GM23338 (cell line): ENCODE data around the gene NRP2. TPM values are rescaled to one million over a fixed set of nuclear protein-coding genes. Genes with fewer than 3 reads are reported as not detected.

ENCODE experiments used
- ATAC-seq: fragments of 200-7000 bp; cut with Tn5 transposase; 3 replicates; pipeline ENCODE4 v1.9.1; 2020
- DNase-seq: peaks from one replicate; pipeline ENCODE4 v3.0.0-alpha.2; 2015; ENCODE audit warnings: low spot score
- H2AFZ ChIP-seq: fragments of 200-600 bp; sonication (generic); 2 replicates; pipeline ENCODE4 v1.8.0; 2016; ENCODE audit warnings: antibody characterized with exemption, mild to moderate bottlenecking, moderate library complexity
- H3F3A ChIP-seq: fragments of 200-600 bp; sonication (generic); replicated peaks from 2 replicates; pipeline ENCODE4 v1.8.0; 2017; ENCODE audit warnings: antibody characterized with exemption, mixed run types, low read depth
- H3K27ac ChIP-seq: fragments of 200-600 bp; sonication (generic); 2 replicates; pipeline ENCODE4 v1.6.1; 2016; ENCODE audit warnings: low read depth
- H3K27me3 ChIP-seq: fragments of 200-600 bp; sonication (generic); 2 replicates; pipeline ENCODE4 v1.8.0; 2016; ENCODE audit warnings: mild to moderate bottlenecking, mixed run types, moderate library complexity; ENCODE audit not compliant: insufficient read depth
- H3K36me3 ChIP-seq: fragments of 200-600 bp; sonication (generic); 2 replicates; pipeline ENCODE4 v1.8.0; 2016; ENCODE audit warnings: mild to moderate bottlenecking; ENCODE audit not compliant: insufficient read depth
- H3K4me1 ChIP-seq: fragments of 200-600 bp; sonication (generic); 2 replicates; pipeline ENCODE4 v1.8.0; 2016; ENCODE audit warnings: mild to moderate bottlenecking, moderate library complexity; ENCODE audit not compliant: insufficient read depth
- H3K4me2 ChIP-seq: fragments of 200-600 bp; sonication (generic); 2 replicates; pipeline ENCODE4 v1.7.1; 2017; ENCODE audit warnings: mixed run types
- H3K4me3 ChIP-seq: fragments of 200-600 bp; sonication (generic); 2 replicates; pipeline ENCODE4 v1.6.1; 2016; ENCODE audit warnings: mixed run types
- H3K79me2 ChIP-seq: fragments of 200-600 bp; sonication (generic); replicated peaks from 2 replicates; pipeline ENCODE4 v1.8.0; 2017; ENCODE audit warnings: mild to moderate bottlenecking; ENCODE audit not compliant: insufficient read depth
- H3K9me2 ChIP-seq: fragments of 200-600 bp; sonication (generic); 2 replicates; pipeline ENCODE4 v1.8.0; 2017; ENCODE audit not compliant: insufficient read depth
- H4K20me1 ChIP-seq: fragments of 200-600 bp; sonication (generic); replicated peaks from 2 replicates; pipeline ENCODE4 v1.8.0; 2017; ENCODE audit warnings: mild to moderate bottlenecking; ENCODE audit not compliant: insufficient read depth
- H3K27ac Mint-ChIP-seq: 2 replicates; pipeline ENCODE4 v1.8.0; 2020; ENCODE audit warnings: inconsistent platforms, mild to moderate bottlenecking, moderate library complexity, mixed read lengths
- H3K27me3 Mint-ChIP-seq: 3 replicates; pipeline ENCODE4 v1.8.0; 2022; ENCODE audit warnings: low read depth, mild to moderate bottlenecking, moderate library complexity, mixed read lengths, inconsistent platforms; ENCODE audit not compliant: insufficient read depth, poor library complexity
- H3K36me3 Mint-ChIP-seq: 3 replicates; pipeline ENCODE4 v1.8.0; 2021; ENCODE audit warnings: low read depth, mild to moderate bottlenecking, inconsistent platforms, moderate library complexity, mixed read lengths
- H3K4me1 Mint-ChIP-seq: 3 replicates; pipeline ENCODE4 v1.8.0; 2020; ENCODE audit warnings: mild to moderate bottlenecking, inconsistent platforms, mixed read lengths
- H3K4me3 Mint-ChIP-seq: 3 replicates; pipeline ENCODE4 v1.8.0; 2021; ENCODE audit warnings: moderate library complexity, mild to moderate bottlenecking, inconsistent platforms, mixed read lengths
- H3K9me3 Mint-ChIP-seq: 3 replicates; pipeline ENCODE4 v1.8.0; 2020; ENCODE audit warnings: moderate library complexity, mild to moderate bottlenecking, inconsistent platforms, mixed read lengths
- CREB1 ChIP-seq: fragments of 250-450 bp; sonication (Bioruptor Pico); IDR thresholded peaks from 2 replicates; pipeline ENCODE4 v1.5.0; 2020; ENCODE audit warnings: low read depth, mild to moderate bottlenecking, moderate library complexity
- CTCF ChIP-seq, 2 experiments: fragments of 200-600 bp in 1 of 2; sonication (generic) in 1 of 2; conservative IDR thresholded peaks; 2 replicates each; pipeline versions ENCODE4 v1.5.1 to v1.6.1; 2016 to 2017; ENCODE audit warnings: antibody characterized with exemption in 2 of 2, low read depth in 2 of 2, mild to moderate bottlenecking in 2 of 2, moderate library complexity in 1 of 2
- ETS1 ChIP-seq: IDR thresholded peaks from 2 replicates; pipeline ENCODE4 v1.6.1; 2016; ENCODE audit warnings: antibody characterized with exemption
- NANOG ChIP-seq: IDR thresholded peaks from 2 replicates; pipeline ENCODE4 v1.6.1; 2016; ENCODE audit warnings: antibody characterized with exemption, borderline replicate concordance
- POLR2AphosphoS5 ChIP-seq: IDR thresholded peaks from 2 replicates; pipeline ENCODE4 v1.6.1; 2016; ENCODE audit warnings: antibody characterized with exemption, low read depth
- REST ChIP-seq: IDR thresholded peaks from one replicate; pipeline ENCODE4 v1.6.1; 2018; ENCODE audit warnings: antibody characterized with exemption; ENCODE audit not compliant: unreplicated experiment
- STAT1 ChIP-seq: IDR thresholded peaks from one replicate; pipeline ENCODE4 v1.6.1; 2016; ENCODE audit warnings: antibody characterized with exemption; ENCODE audit not compliant: unreplicated experiment
- ZNF114 ChIP-seq: fragments of 250-450 bp; sonication (Bioruptor Pico); IDR thresholded peaks from 2 replicates; pipeline ENCODE4 v1.5.0; 2020; ENCODE audit warnings: mild to moderate bottlenecking, moderate library complexity
- ZNF331 ChIP-seq: fragments of 250-450 bp; sonication (Bioruptor Pico); IDR thresholded peaks from 2 replicates; pipeline ENCODE4 v1.5.0; 2020; ENCODE audit warnings: low read depth, mild to moderate bottlenecking, moderate library complexity
- ZNF462 ChIP-seq: fragments of 250-450 bp; sonication (Bioruptor Pico); IDR thresholded peaks from 2 replicates; pipeline ENCODE4 v1.5.0; 2020; ENCODE audit warnings: mild to moderate bottlenecking, moderate library complexity
- polyA plus RNA-seq: library from polyadenylated mRNA; unstranded; fragments of >200 nt; fragmentation: Nextera tagmentation; extraction: Ambion mirVana; gene quantifications from 2 replicates; pipeline ENCODE4 v1.2.1, GENCODE V29; 2016
- total RNA-seq: library from RNA; depleted of rRNA; stranded (reverse); fragments of >200 nt; shearing (Covaris generic); gene quantifications from 2 replicates; pipeline ENCODE4 v1.2.3, GENCODE V29; 2014

The NRP2 gene
- total and polyA plus RNA-seq, 2 experiments from 2014 or later, result 18.4 to 22.0 TPM

- TF ChIP-seq REST, result no peak
- no peak for TF ChIP-seq NANOG
- no peak for TF ChIP-seq CREB1
- no peak for TF ChIP-seq CTCF (conservative IDR thresholded peaks at IDR 0.05; ENCODE audit: low read depth in 2 of 2)
- no peak for TF ChIP-seq STAT1
- TF ChIP-seq ZNF114 (CRISPR knock-in tag), result no peak
- TF ChIP-seq ZNF331 (CRISPR knock-in tag), result no peak
- no peak for TF ChIP-seq ETS1
- TF ChIP-seq POLR2AphosphoS5, result no peak
Observed at GRCh38 chr2:205705511-205706349, 23.4 kb downstream of the NRP2 start (continued).

- no peak for ATAC-seq
- no peak overlapping the region for H3K4me3 Mint-ChIP-seq
Observed at GRCh38 chr2:205706769-205707381, 24.6 kb downstream of the NRP2 start.

More at GRCh38 chr2:205706769-205707381, 24.6 kb downstream of the NRP2 start:
- H3K36me3 Mint-ChIP-seq, result peaks cover 4% of the 10 kb centered on the region; the same call in 2 of the 3 replicates
- H3K27me3 Mint-ChIP-seq, result peaks cover 5% of the 10 kb centered on the region
- Histone ChIP-seq H2AFZ (no peak overlapping the region), H3K36me3 (no peaks in the 10 kb centered on the region), H3K4me3 (no peak overlapping the region), H4K20me1 (no peaks in the 10 kb centered on the region; the same call in 1 of the 2 replicates), H3K27ac (no peak overlapping the region), H3K4me2 (no peak overlapping the region), H3K9me2 (no peaks in the 10 kb centered on the region), H3K4me1 (peaks cover 13% of the 10 kb centered on the region; the same call in 1 of the 2 replicates), H3F3A (no peaks in the 10 kb centered on the region), H3K27me3 (no peaks in the 10 kb centered on the region), H3K79me2 (peaks cover 6% of the 10 kb centered on the region; the same call in 1 of the 2 replicates)
- peaks cover 36% of the 10 kb centered on the region for H3K4me1 Mint-ChIP-seq
- no peak overlapping the region for H3K27ac Mint-ChIP-seq
- TF ChIP-seq ZNF462, result no peak
- H3K9me3 Mint-ChIP-seq, result no peaks in the 10 kb centered on the region
- DNase-seq, result no peak
